A673 (cell line): ENCODE data around the gene TNFRSF14.

Experiments used
- CTCF ChIP-seq: fragments of 300-800, 200-600 bp; sonication (generic); conservative IDR thresholded peaks from 2 replicates; pipeline ENCODE4 v1.5.1; 2017; ENCODE audit warnings: low read depth, mild to moderate bottlenecking, antibody characterized with exemption, low read length, moderate library complexity, mixed read lengths
- EZH2 ChIP-seq: fragments of 200-600 bp; sonication (generic); IDR thresholded peaks from 2 replicates; pipeline ENCODE4 v1.6.1; 2017; ENCODE audit warnings: borderline replicate concordance, low read depth, mild to moderate bottlenecking, mixed read lengths, antibody characterized with exemption, low read length; ENCODE audit not compliant: poor library complexity, severe bottlenecking

GRCh38 chr1:2557482-2558400, 1.6 kb downstream of the TNFRSF14 start:
- no peak for TF ChIP-seq CTCF
- TF ChIP-seq EZH2, result no peak
